HCT116 (cell line): ENCODE data around the gene PRICKLE2. TPM values are rescaled to one million over a fixed set of nuclear protein-coding genes. Genes with fewer than 3 reads are reported as not detected.

Source experiments
- ATAC-seq: fragments of 200-7000 bp; cut with Tn5 transposase; 2 replicates; pipeline ENCODE4 v1.9.1; 2020; ENCODE audit warnings: mild to moderate bottlenecking, moderate library complexity
- BruUV-seq: library from RNA; stranded (reverse); fragments of 400-500 nt; replicated peaks from 2 replicates; lab custom pipeline; 2021; lab: Mats Ljungman, UMichigan
- CTCF ChIA-PET: fragments of 300-600 bp; sonication (Branson Sonifier 250); formaldehyde crosslinking; loops from one replicate; lab custom pipeline; 2021; ENCODE audit warnings: antibody characterized with exemption; lab: Charles Lee
- POLR2A ChIA-PET: fragments of 300-600, 350-600 bp; sonication (Branson Sonifier 250); formaldehyde crosslinking; loops from one replicate; lab custom pipeline; 2021; ENCODE audit warnings: antibody characterized with exemption; lab: Charles Lee
- RAD21 ChIA-PET, 2 experiments: fragments of 300-600 bp; sonication (Branson Sonifier 250); formaldehyde crosslinking; loops; one replicate each; lab custom pipeline; 2023; ENCODE audit warnings: low total read pairs in 2 of 2; ENCODE audit not compliant: uncharacterized antibody in 2 of 2, unreplicated experiment in 2 of 2, low non-redundant PET in 1 of 2; lab: Charles Lee
- DNase-seq: peaks from one replicate; pipeline ENCODE4 v3.0.0-alpha.2; 2010; ENCODE audit warnings: low read depth, low spot score
- H2AFZ ChIP-seq: fragments of 200-600 bp; shearing (Covaris generic), sonication (generic); 2 replicates; pipeline ENCODE4 v1.6.1; 2017; ENCODE audit warnings: low read depth, mixed run types, mixed read lengths, antibody characterized with exemption, low read length; ENCODE audit not compliant: poor library complexity, severe bottlenecking
- H3K27ac ChIP-seq: 2 replicates; pipeline ENCODE4 v1.5.1; 2012; ENCODE audit warnings: low read depth, low read length
- H3K27me3 ChIP-seq: fragments of 200-600 bp; sonication (generic); 2 replicates; pipeline ENCODE4 v1.6.1; 2016; ENCODE audit warnings: mixed run types, low read length, mixed read lengths; ENCODE audit not compliant: insufficient read depth
- H3K36me3 ChIP-seq, 2 experiments: fragments of 200-500 bp in 1 of 2; fragments of 200-600 bp in 1 of 2; sonication (Bioruptor generic) in 1 of 2; sonication (generic) in 1 of 2; 2 replicates each; pipeline versions ENCODE4 v1.5.1 to v1.6.1; 2014 to 2016; ENCODE audit warnings: low read length in 2 of 2, inconsistent platforms in 1 of 2, mixed read lengths in 1 of 2, mixed run types in 1 of 2; ENCODE audit not compliant: insufficient read depth in 2 of 2, control insufficient read depth in 1 of 2
- H3K4me1 ChIP-seq, 2 experiments: fragments of 200-600 bp in 1 of 2; sonication (generic) in 1 of 2; 2 replicates each; pipeline versions ENCODE4 v1.5.1 to v1.6.1; 2012 to 2017; ENCODE audit warnings: low read length in 2 of 2, inconsistent platforms in 1 of 2, mild to moderate bottlenecking in 1 of 2, mixed read lengths in 1 of 2, mixed run types in 1 of 2, moderate library complexity in 1 of 2; ENCODE audit not compliant: insufficient read depth in 2 of 2, control insufficient read depth in 1 of 2
- H3K4me2 ChIP-seq: fragments of 200-600 bp; sonication (generic); 2 replicates; pipeline ENCODE4 v1.6.1; 2017; ENCODE audit warnings: mixed run types, low read length, mixed read lengths
- H3K4me3 ChIP-seq, 2 experiments: fragments of 200-600 bp in 1 of 2; sonication (generic) in 1 of 2; replicated peaks in 1 of 2; 2 replicates each; pipeline ENCODE4 v1.5.1; 2011 to 2016; ENCODE audit warnings: low read length in 2 of 2, control low read depth in 1 of 2, low read depth in 1 of 2, mild to moderate bottlenecking in 1 of 2, mixed read lengths in 1 of 2, mixed run types in 1 of 2
- H3K79me2 ChIP-seq: fragments of 200-600 bp; sonication (generic); 2 replicates; pipeline ENCODE4 v1.6.1; 2017; ENCODE audit warnings: mild to moderate bottlenecking, mixed run types, low read length, moderate library complexity, mixed read lengths; ENCODE audit not compliant: insufficient read depth
- H3K9ac ChIP-seq: fragments of 200-600 bp; sonication (generic); 2 replicates; pipeline ENCODE4 v1.6.1; 2016; ENCODE audit warnings: low read length, mixed read lengths
- H3K9me2 ChIP-seq: fragments of 200-600 bp; sonication (generic), shearing (Covaris generic); 2 replicates; pipeline ENCODE4 v1.6.1; 2017; ENCODE audit warnings: mixed run types, mild to moderate bottlenecking, moderate library complexity; ENCODE audit not compliant: insufficient read depth
- H3K9me3 ChIP-seq, 2 experiments: fragments of 200-500 bp in 1 of 2; fragments of 200-600 bp in 1 of 2; sonication (Bioruptor generic) in 1 of 2; sonication (generic) in 1 of 2; 2 replicates each; pipeline ENCODE4 v1.6.1; 2014 to 2017; ENCODE audit warnings: low read length in 2 of 2, mixed read lengths in 2 of 2, inconsistent platforms in 1 of 2, low read depth in 1 of 2, mild to moderate bottlenecking in 1 of 2, mixed run types in 1 of 2, moderate library complexity in 1 of 2; ENCODE audit not compliant: control insufficient read depth in 1 of 2, insufficient read depth in 1 of 2
- H4K20me1 ChIP-seq: fragments of 200-600 bp; sonication (generic), shearing (Covaris generic); 2 replicates; pipeline ENCODE4 v1.6.1; 2017; ENCODE audit warnings: mixed run types, mild to moderate bottlenecking, moderate library complexity; ENCODE audit not compliant: insufficient read depth
- CBX3 ChIP-seq: IDR thresholded peaks from 2 replicates; pipeline ENCODE4 v1.6.1; 2012; ENCODE audit warnings: low read depth
- ELF1 ChIP-seq: IDR thresholded peaks from 2 replicates; pipeline ENCODE4 v1.6.1; 2012; ENCODE audit warnings: low read depth, borderline replicate concordance
- EZH2 ChIP-seq: fragments of 200-600 bp; sonication (generic); IDR thresholded peaks from 2 replicates; pipeline ENCODE4 v1.6.1; 2017; ENCODE audit warnings: antibody characterized with exemption, mixed run types
- FOSL1 ChIP-seq: IDR thresholded peaks from 2 replicates; pipeline ENCODE4 v1.6.1; 2012; ENCODE audit warnings: low read depth
- RAD21 ChIP-seq: IDR thresholded peaks from 2 replicates; pipeline ENCODE4 v1.6.1; 2012; ENCODE audit warnings: low read depth, mild to moderate bottlenecking
- SIN3A ChIP-seq: IDR thresholded peaks from 2 replicates; pipeline ENCODE4 v1.6.1; 2012; ENCODE audit warnings: low read depth
- SP1 ChIP-seq: IDR thresholded peaks from 2 replicates; pipeline ENCODE4 v1.6.1; 2012; ENCODE audit warnings: low read depth
- SRF ChIP-seq: IDR thresholded peaks from 2 replicates; pipeline ENCODE4 v1.6.1; 2012; ENCODE audit warnings: low read depth
- TCF7L2 ChIP-seq: IDR thresholded peaks from 2 replicates; pipeline ENCODE4 v1.7.0; 2011; ENCODE audit warnings: borderline replicate concordance, inconsistent platforms; ENCODE audit not compliant: insufficient read depth, insufficient read length; ENCODE audit errors: extremely low read depth
- YY1 ChIP-seq: IDR thresholded peaks from 2 replicates; pipeline ENCODE4 v1.6.1; 2011; ENCODE audit warnings: low read length, low read depth, moderate library complexity, mild to moderate bottlenecking; ENCODE audit not compliant: insufficient replicate concordance; ENCODE audit errors: extremely low read depth
- intact Hi-C: fragments of 100-400 bp; cut with micrococcal nuclease; formaldehyde crosslinking; loops from 2 replicates; pipeline ENCODE4 v1.10.0; 2022
- total RNA-seq: library from RNA; stranded (reverse); gene quantifications from one replicate; pipeline ENCODE4 v1.2.1, GENCODE V29; 2021; ENCODE audit not compliant: unreplicated experiment
- TF ChIP-seq, protein P1 (sequence below), 3 experiments: fragments of 200-600 bp in 1 of 3; sonication (generic) in 1 of 3; IDR thresholded peaks in 2 of 3; conservative IDR thresholded peaks in 1 of 3; 2 replicates each; pipeline ENCODE4 v1.5.1; 2012 to 2017; ENCODE audit warnings: low read depth in 2 of 3, low read length in 2 of 3, antibody characterized with exemption in 1 of 3, borderline replicate concordance in 1 of 3, control low read depth in 1 of 3, mild to moderate bottlenecking in 1 of 3, mixed read lengths in 1 of 3, mixed run types in 1 of 3, moderate library complexity in 1 of 3; ENCODE audit not compliant: insufficient read depth in 1 of 3
- TF ChIP-seq, protein P2 (sequence below): IDR thresholded peaks from 2 replicates; pipeline ENCODE4 v1.6.1; 2011; ENCODE audit warnings: mild to moderate bottlenecking, low read length, moderate library complexity; ENCODE audit not compliant: insufficient replicate concordance; ENCODE audit errors: extremely low read depth
- TF ChIP-seq, protein P3 (sequence below): IDR thresholded peaks from 2 replicates; pipeline ENCODE4 v1.6.1; 2012

The PRICKLE2 gene
- total RNA-seq, 1 experiment from 2014 or later: 0.05 TPM

- TF ChIP-seq, protein P1, sequence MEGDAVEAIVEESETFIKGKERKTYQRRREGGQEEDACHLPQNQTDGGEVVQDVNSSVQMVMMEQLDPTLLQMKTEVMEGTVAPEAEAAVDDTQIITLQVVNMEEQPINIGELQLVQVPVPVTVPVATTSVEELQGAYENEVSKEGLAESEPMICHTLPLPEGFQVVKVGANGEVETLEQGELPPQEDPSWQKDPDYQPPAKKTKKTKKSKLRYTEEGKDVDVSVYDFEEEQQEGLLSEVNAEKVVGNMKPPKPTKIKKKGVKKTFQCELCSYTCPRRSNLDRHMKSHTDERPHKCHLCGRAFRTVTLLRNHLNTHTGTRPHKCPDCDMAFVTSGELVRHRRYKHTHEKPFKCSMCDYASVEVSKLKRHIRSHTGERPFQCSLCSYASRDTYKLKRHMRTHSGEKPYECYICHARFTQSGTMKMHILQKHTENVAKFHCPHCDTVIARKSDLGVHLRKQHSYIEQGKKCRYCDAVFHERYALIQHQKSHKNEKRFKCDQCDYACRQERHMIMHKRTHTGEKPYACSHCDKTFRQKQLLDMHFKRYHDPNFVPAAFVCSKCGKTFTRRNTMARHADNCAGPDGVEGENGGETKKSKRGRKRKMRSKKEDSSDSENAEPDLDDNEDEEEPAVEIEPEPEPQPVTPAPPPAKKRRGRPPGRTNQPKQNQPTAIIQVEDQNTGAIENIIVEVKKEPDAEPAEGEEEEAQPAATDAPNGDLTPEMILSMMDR (IDR thresholded peaks at IDR 0.05 in 2 of 3, conservative IDR thresholded peaks at IDR 0.05 in 1 of 3; ENCODE audit: borderline replicate concordance in 1 of 3, insufficient read depth in 1 of 3, low read depth in 2 of 3, low read length in 2 of 3): no peak
- TF ChIP-seq, all 23 proteins: peak for 0
These were observed 22.9 kb upstream of the PRICKLE2 start (continued) for GRCh38 chr3:64247991-64248646.

DNA sequence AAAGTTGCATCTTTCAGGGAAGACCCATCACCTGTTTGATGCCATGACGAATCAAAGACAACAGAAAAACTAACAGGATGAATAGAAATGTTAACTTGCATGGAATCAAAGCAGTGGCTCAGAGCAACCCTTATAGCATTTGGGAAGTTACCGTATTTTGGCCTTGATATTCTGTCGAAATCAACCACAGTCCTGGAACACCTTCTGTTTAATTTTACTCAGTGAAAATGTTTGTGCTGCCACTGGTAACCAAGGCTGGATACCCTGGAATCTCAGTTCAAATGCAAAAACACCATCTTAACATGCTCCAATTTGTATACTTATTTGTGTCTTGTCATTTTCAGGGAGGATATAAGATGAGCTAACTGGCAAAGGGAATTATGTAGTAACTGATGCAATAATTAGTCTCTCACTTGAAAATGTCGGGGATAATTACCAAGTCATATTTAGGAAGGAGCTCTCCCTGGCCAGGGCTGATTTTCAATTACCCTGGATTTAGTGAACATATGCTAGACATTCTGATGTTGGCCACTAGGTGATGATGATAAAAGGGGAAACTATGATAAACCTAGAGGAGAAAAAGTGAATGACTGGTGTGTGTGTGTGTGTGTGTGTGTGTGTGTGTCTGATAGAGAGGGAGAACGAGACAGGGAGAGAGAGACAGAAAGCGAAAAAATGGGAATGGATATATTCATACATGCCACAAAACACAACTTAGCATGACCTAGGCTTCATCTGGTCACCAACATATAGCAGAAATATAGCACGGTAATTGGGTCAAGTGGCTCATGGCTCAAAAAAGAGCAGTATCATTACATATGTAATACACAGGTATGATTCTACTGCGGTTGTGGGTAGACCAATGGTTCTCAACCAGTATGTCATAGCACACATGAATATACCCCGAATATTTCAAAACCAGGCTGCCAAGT is 19.0 kb upstream of the PRICKLE2 start:
- Histone ChIP-seq H3K9me3 (no peaks in the 10 kb centered on the region), H3K4me2 (no peak overlapping the region), H3K27me3 (peaks cover 23% of the 10 kb centered on the region; the same call in 1 of the 2 replicates), H3K9ac (no peak overlapping the region), H3K4me1 (peaks cover 0 to under 1% of the 10 kb centered on the region in 2 experiments; a peak in 1 of 4 replicates), H4K20me1 (no peaks in the 10 kb centered on the region), H3K79me2 (no peaks in the 10 kb centered on the region), H2AFZ (no peak overlapping the region), H3K27ac (no peak overlapping the region), H3K9me2 (no peaks in the 10 kb centered on the region), H3K36me3 (no peaks in the 10 kb centered on the region), H3K4me3 (no peak overlapping the region)
- TF ChIP-seq CBX3 (no peak), SP1 (no peak), SRF (no peak), TCF7L2 (peak; percentile 12), YY1 (no peak), ELF1 (no peak), RAD21 (0 out of 2 replicates have a peak, but pooled peaks have one; percentile 30), SIN3A (no peak), EZH2 (no peak), FOSL1 (no peak)
- TF ChIP-seq, protein P2, sequence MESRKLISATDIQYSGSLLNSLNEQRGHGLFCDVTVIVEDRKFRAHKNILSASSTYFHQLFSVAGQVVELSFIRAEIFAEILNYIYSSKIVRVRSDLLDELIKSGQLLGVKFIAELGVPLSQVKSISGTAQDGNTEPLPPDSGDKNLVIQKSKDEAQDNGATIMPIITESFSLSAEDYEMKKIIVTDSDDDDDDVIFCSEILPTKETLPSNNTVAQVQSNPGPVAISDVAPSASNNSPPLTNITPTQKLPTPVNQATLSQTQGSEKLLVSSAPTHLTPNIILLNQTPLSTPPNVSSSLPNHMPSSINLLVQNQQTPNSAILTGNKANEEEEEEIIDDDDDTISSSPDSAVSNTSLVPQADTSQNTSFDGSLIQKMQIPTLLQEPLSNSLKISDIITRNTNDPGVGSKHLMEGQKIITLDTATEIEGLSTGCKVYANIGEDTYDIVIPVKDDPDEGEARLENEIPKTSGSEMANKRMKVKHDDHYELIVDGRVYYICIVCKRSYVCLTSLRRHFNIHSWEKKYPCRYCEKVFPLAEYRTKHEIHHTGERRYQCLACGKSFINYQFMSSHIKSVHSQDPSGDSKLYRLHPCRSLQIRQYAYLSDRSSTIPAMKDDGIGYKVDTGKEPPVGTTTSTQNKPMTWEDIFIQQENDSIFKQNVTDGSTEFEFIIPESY: no peak
- TF ChIP-seq, protein P1 (IDR thresholded peaks at IDR 0.05 in 2 of 3, conservative IDR thresholded peaks at IDR 0.05 in 1 of 3; ENCODE audit: borderline replicate concordance in 1 of 3, insufficient read depth in 1 of 3, low read depth in 2 of 3, low read length in 2 of 3): peak; percentile 51 to 62 (median 60); a peak in 5 of 6 replicates
- TF ChIP-seq, protein P3, sequence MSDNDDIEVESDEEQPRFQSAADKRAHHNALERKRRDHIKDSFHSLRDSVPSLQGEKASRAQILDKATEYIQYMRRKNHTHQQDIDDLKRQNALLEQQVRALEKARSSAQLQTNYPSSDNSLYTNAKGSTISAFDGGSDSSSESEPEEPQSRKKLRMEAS: no peak
- POLR2A ChIA-PET: no interaction called here
- intact Hi-C loops: no loop called here
- CTCF ChIA-PET: interaction anchor here (0.7 to 1.0 kb wide), 2 partner anchors 16 to 26 kb away, joined by 3 read pairs; no protein-coding TSS in a partner anchor
- ATAC-seq (peak; percentile 87), DNase-seq (peak; percentile 51)
- no TSS peak for BruUV-seq
- RAD21 ChIA-PET: interaction anchor here in 1 of 2 experiments (0.7 kb wide), 1 partner anchor 59 kb away, joined by 3 read pairs; no protein-coding TSS in a partner anchor
